GM18520 (cell line): ENCODE measurements around the gene FBXW8.

ENCODE experiments used
- ATAC-seq: cut with Tn5 transposase; IDR thresholded peaks from one replicate; pipeline ENCODE4 v1.9.1; 2021; ENCODE audit not compliant: unreplicated experiment

Gene FBXW8

DNA sequence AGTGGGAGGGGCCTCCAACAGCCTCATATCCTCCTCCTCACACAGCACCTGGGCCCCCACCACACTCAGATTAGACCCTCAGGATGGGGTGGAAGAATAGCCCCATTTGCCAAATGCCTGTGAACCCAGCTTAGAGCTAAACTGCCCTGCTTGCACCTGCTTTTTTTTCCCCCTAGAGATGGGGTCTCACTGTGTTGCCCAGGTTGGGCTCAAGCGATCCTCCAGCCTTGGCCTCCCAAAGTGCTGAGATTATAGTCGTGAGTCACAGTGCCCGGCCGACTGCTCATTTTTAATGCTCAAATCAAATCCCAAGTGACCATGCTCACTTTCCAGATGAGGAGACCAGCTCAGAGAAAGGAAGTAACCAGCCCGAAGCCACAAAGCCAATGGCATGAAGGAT is 161.4 kb downstream of the FBXW8 start:
- no peak for ATAC-seq

DNA sequence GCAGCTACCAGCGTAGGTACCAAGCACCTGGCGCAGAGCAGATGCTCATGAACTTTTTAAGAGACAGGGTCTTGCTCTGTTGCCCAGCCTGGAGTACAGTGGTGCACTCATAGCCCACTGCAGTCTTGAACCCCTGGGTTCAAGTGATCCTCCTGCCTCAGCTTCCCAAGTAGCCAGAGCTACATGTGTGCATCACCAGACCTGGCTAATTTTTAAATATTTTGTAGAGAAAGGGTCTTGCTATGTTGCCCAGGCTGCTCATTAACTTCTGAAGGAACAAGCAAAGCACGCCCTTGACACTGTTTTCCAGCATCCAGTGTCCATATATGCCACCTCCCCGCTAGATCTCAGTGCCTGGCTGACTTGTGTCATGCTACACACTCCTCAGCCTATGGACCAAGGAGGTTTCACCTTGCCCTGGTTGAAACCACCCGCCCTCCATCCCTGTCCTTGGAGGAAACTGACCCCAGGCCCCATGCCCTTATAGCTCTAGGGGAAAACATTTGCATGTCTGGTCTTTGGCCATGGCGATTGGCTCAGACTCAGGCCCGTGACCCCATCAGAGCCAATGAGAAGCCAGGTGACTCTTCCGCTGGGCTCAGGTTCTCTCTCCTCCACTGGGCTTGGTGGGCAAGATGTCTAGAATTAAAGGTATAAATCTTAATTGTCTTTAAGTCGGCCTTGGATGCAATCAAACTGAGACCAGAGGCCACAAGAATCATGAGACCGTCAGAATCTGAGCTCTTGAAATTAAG is 162.2 kb downstream of the FBXW8 start:
- ATAC-seq = no peak

DNA sequence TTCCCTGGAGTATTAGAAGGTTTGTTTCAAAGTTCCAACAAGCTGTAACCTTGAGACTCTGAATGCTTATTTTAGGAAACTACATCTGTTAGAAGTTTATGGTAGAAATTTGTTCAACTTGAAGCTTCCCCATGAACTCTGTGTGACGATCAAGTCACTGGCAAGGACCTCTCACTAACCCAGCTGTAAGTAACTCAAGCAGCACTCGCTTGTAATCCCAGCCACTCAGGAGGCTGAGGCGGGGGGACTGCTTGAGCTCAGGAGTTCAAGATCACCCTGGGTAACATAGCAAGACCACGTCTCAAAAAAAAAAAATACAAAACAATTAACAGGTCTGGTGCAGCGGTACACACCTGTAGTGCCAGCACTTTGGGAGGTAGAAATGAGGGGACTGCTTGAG is 162.9 kb downstream of the FBXW8 start:
- ATAC-seq = no peak

DNA sequence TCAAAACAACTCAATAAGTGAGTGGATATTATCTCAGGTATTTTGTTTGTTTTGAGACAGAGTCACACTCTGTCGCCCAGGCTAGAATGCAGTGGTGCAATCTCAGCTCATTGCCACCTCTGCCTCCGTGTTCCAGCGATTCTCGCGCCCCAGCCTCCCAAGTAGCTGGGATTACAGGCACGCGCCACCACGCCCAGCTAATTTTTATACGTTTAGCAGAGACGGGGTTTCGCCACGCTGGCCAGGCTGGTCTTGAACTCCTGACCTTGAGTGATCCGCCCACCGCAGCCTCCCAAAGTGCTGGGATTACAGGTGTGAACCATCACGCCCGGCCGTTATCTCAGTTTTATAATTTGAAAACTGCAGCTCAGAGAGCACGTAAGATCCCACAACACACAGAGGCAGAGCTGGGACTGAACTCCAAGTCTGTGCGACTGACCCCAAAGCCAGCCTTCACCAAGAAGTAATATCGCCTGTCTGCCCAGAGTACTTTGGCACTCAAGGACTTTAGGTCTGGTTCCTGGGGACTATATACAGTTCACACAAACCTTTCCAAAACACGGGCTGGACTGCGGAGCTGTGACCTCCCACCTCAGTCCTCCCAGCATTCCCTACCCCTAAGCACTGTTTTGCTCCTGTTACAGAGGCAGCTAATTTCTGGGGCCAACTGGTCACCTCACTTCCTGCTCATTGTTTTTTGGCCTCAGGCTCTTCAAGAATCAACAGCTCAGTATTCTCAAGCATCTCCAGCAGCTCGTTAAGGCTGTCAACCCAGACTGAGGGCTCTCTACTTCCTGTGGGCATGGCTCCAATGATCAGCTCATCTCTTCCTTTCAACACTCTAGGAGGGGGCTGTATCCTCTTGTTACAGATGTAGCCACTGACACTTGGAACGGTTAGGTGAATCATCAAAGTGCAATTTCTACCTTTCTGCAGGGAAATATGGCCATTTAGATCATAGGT is 165.9 kb downstream of the FBXW8 start:
- no peak for ATAC-seq

DNA sequence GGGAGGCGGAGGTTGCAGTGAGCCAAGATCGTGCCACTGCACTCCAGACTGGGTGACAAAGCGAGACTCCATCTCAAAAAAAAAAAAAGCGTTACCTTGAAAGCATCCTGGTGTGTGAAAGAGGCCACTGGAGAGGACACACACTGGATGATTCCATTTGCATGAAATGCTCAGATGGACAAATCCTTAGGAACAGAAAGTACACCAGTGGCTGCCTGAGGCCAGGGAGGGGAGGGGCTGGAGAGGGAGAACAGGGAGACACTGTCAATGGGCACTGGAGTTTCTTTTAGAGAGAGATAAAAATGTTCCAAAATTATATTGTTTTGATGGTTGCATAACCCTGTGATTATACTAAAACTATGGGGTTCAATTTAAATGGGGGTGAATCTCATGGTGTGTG is 168.7 kb downstream of the FBXW8 start:
- no peak for ATAC-seq

DNA sequence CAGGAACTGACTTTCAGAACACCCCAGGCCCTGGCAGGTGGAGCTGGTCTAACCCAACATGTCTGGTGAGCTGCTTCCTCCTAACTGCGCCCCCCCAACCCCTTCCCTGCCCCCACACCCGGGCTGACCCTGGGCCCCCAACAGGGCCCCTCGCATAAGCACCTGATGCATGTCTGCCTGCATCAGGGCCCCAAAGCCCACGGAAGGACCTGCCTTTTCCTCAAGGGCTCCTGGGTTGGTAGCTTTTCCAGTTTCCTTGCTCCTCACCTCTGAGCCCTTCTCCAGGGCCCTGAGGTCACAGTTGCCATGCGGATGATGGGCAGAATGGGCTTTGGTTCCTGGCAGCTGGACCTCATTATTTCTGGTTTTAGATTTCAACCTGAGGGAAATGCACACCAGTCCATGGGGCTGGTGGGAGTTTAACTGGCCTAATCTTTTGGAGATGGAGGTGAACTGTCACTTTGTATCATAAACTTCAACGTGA is 170.0 kb downstream of the FBXW8 start:
- ATAC-seq = no peak
